DMS 273 (cell line): ENCODE results near the gene CEP120.
"Not testable (repeated sequence)": the region's sequence is repeated elsewhere in the genome, so short reads cannot be mapped to it uniquely, and the experiment has no call there.

ENCODE experiments used
- DNase-seq: peaks from one replicate; lab custom pipeline; 2025; ENCODE audit not compliant: unreplicated experiment; lab: John Stamatoyannopoulos, UW

Gene CEP120

GRCh38 chr5:123391009-123391408 lies 32.2 kb downstream of the CEP120 start:
- DNase-seq: no peak

- DNase-seq: no peak
These were observed 33.4 kb downstream of the CEP120 start for GRCh38 chr5:123389794-123390193.

GRCh38 chr5:123387313-123387712 lies 35.9 kb downstream of the CEP120 start:
- no peak for DNase-seq

- DNase-seq: no peak
These were observed 41.0 kb downstream of the CEP120 start for GRCh38 chr5:123382252-123382651.

- peak; percentile 67 for DNase-seq
These were observed 51.5 kb downstream of the CEP120 start for GRCh38 chr5:123371575-123372179.

GRCh38 chr5:123369371-123369968 lies 53.7 kb downstream of the CEP120 start:
- no peak for DNase-seq

- peak; percentile 33 for DNase-seq
These were observed 55.5 kb downstream of the CEP120 start for GRCh38 chr5:123367739-123368138.

- no peak for DNase-seq
These were observed 58.0 kb downstream of the CEP120 start for GRCh38 chr5:123365156-123365555.

GRCh38 chr5:123364441-123365155 lies 58.6 kb downstream of the CEP120 start:
- no peak for DNase-seq

- DNase-seq: no peak
These were observed 62.3 kb downstream of the CEP120 start for GRCh38 chr5:123360910-123361309.

- DNase-seq: no peak
These were observed 63.0 kb downstream of the CEP120 start for GRCh38 chr5:123360201-123360571.

GRCh38 chr5:123359454-123360200 lies 63.6 kb downstream of the CEP120 start:
- DNase-seq: no peak

- no peak for DNase-seq
These were observed 64.5 kb downstream of the CEP120 start for GRCh38 chr5:123358751-123359150.

GRCh38 chr5:123358304-123358703 lies 64.9 kb downstream of the CEP120 start:
- DNase-seq: no peak

GRCh38 chr5:123351820-123352219 lies 71.4 kb downstream of the CEP120 start:
- no peak for DNase-seq

- no peak for DNase-seq
These were observed 72.0 kb downstream of the CEP120 start for GRCh38 chr5:123351240-123351639.

- DNase-seq: no peak
These were observed 72.5 kb downstream of the CEP120 start for GRCh38 chr5:123350742-123351141.

- DNase-seq: peak; percentile 64
These were observed 78.3 kb downstream of the CEP120 start for GRCh38 chr5:123344816-123345426.

- DNase-seq: no peak
These were observed 82.3 kb downstream of the CEP120 start for GRCh38 chr5:123340928-123341327.

GRCh38 chr5:123308377-123308776 lies 114.8 kb downstream of the CEP120 start:
- DNase-seq: not testable (repeated sequence)

- DNase-seq: no peak
These were observed 117.5 kb downstream of the CEP120 start for GRCh38 chr5:123305751-123306150.
